Activated naive CD8-positive, alpha-beta T cell (primary cell): ENCODE measurements around the gene OR2M2.

ENCODE experiments used
- H3K27ac Mint-ChIP-seq: one replicate; pipeline ENCODE4 v1.8.0; 2021; ENCODE audit warnings: mixed read lengths
- H3K27me3 Mint-ChIP-seq: one replicate; pipeline ENCODE4 v1.8.0; 2021; ENCODE audit warnings: mixed read lengths
- H3K36me3 Mint-ChIP-seq: one replicate; pipeline ENCODE4 v1.8.0; 2021; ENCODE audit warnings: mixed read lengths
- H3K4me1 Mint-ChIP-seq: one replicate; pipeline ENCODE4 v1.8.0; 2021; ENCODE audit warnings: low read depth, mixed read lengths
- H3K4me3 Mint-ChIP-seq: one replicate; pipeline ENCODE4 v1.8.0; 2021; ENCODE audit warnings: mild to moderate bottlenecking, mixed read lengths
- H3K9me3 Mint-ChIP-seq: one replicate; pipeline ENCODE4 v1.8.0; 2021; ENCODE audit warnings: low read depth, mixed read lengths

The OR2M2 gene

GRCh38 chr1:248196965-248197364, 22.3 kb downstream of the OR2M2 start, which contains the start of gene OR2M3:
TSS of gene OR2M3 (plus strand) at chr1:248197265. CDS start at chr1:248203068, 5,803 bp downstream.
- H3K36me3 Mint-ChIP-seq, result no peaks in the 10 kb centered on the region
- no peak within 1 kb of the TSS for H3K27ac Mint-ChIP-seq
- no peaks in the 10 kb centered on the region for H3K27me3 Mint-ChIP-seq
- H3K4me1 Mint-ChIP-seq, result no peaks in the 10 kb centered on the region
- no peaks in the 10 kb centered on the region for H3K9me3 Mint-ChIP-seq
- no peak within 1 kb of the TSS for H3K4me3 Mint-ChIP-seq

- H3K36me3 Mint-ChIP-seq, result no peaks in the 10 kb centered on the region
- no peaks in the 10 kb centered on the region for H3K4me1 Mint-ChIP-seq
- no peak overlapping the region for H3K4me3 Mint-ChIP-seq
- no peak overlapping the region for H3K27ac Mint-ChIP-seq
- peaks cover 5% of the 10 kb centered on the region for H3K27me3 Mint-ChIP-seq
- H3K9me3 Mint-ChIP-seq, result peaks cover 5% of the 10 kb centered on the region
Observed at GRCh38 chr1:248215880-248216279, 41.3 kb downstream of the OR2M2 start.

GRCh38 chr1:248225537-248225936, 50.9 kb downstream of the OR2M2 start:
- Mint-ChIP-seq H3K4me1 (no peaks in the 10 kb centered on the region), H3K36me3 (no peaks in the 10 kb centered on the region), H3K9me3 (peaks cover 8% of the 10 kb centered on the region), H3K4me3 (no peak overlapping the region), H3K27me3 (peaks cover 9% of the 10 kb centered on the region), H3K27ac (no peak overlapping the region)

GRCh38 chr1:248229360-248229908, 54.8 kb downstream of the OR2M2 start:
- Mint-ChIP-seq H3K4me1 (no peaks in the 10 kb centered on the region), H3K4me3 (no peak overlapping the region), H3K9me3 (peaks cover 8% of the 10 kb centered on the region), H3K27me3 (peaks cover 7% of the 10 kb centered on the region), H3K36me3 (no peaks in the 10 kb centered on the region), H3K27ac (no peak overlapping the region)
